K562 (cell line): Measurements from ENCODE around the gene MAST3. TPM values are rescaled to one million over a fixed set of nuclear protein-coding genes. Genes with fewer than 3 reads are reported as not detected.

Experiments
- ATAC-seq: fragments of 200-7000 bp; cut with Tn5 transposase; 3 replicates; pipeline ENCODE4 v1.9.1; 2020; ENCODE audit warnings: moderate library complexity
- BruUV-seq: library from RNA; stranded (reverse); fragments of 400-500 nt; replicated peaks from 2 replicates; lab custom pipeline; 2021; lab: Mats Ljungman, UMichigan
- CTCF ChIA-PET: fragments of 300-600 bp; formaldehyde crosslinking; extraction: SDS; loops from one replicate; lab custom pipeline; 2021; ENCODE audit warnings: low intra/inter-chr PET ratio; lab: Yijun Ruan, JAX
- POLR2A ChIA-PET: fragments of 300-600, 350-650 bp; sonication (Branson Sonifier 250); formaldehyde crosslinking; extraction: SDS; loops from one replicate; lab custom pipeline; 2021; ENCODE audit warnings: antibody characterized with exemption, inconsistent platforms; lab: Yijun Ruan, JAX
- DNase-seq, 4 experiments: peaks; one replicate each; pipeline versions ENCODE4 v3.0.0 to v3.0.0-alpha.2; 2011 to 2018; ENCODE audit warnings: low spot score in 3 of 4, mixed read lengths in 3 of 4; ENCODE audit errors: extremely low read depth in 1 of 4
- FAIRE-seq: peaks from 2 replicates; lab custom pipeline; 2011; peaks lifted over from hg19 to GRCh38; lab: Jason Lieb, UNC
- H2AFZ ChIP-seq: 2 replicates; pipeline ENCODE4 v1.6.0; 2011; ENCODE audit warnings: low read depth, low read length, control low read depth, inconsistent platforms
- H3K27ac ChIP-seq: fragments of 200-600 bp; 3 replicates; pipeline ENCODE4 v1.8.0; 2011; ENCODE audit warnings: low read depth, mild to moderate bottlenecking, control low read depth, inconsistent platforms, low read length, moderate library complexity, mixed read lengths; ENCODE audit errors: extremely low read depth
- H3K27me3 ChIP-seq, 2 experiments: fragments of 300-600 bp in 1 of 2; 2 replicates in 1 of 2; 3 replicates in 1 of 2; pipeline versions ENCODE4 v1.6.0 to v1.8.0; 2011; ENCODE audit warnings: inconsistent platforms in 2 of 2, low read length in 2 of 2, mild to moderate bottlenecking in 1 of 2, mixed read lengths in 1 of 2, moderate library complexity in 1 of 2; ENCODE audit not compliant: control insufficient read depth in 2 of 2, insufficient read depth in 2 of 2
- H3K36me3 ChIP-seq: fragments of 300-600 bp; 3 replicates; pipeline ENCODE4 v1.8.0; 2011; ENCODE audit warnings: mild to moderate bottlenecking, low read length, inconsistent platforms; ENCODE audit not compliant: control insufficient read depth, insufficient read depth
- H3K4me1 ChIP-seq, 2 experiments: fragments of 200-600 bp in 1 of 2; replicated peaks in 1 of 2; 2 replicates in 1 of 2; 3 replicates in 1 of 2; pipeline versions ENCODE4 v1.5.1 to v1.8.0; 2011; ENCODE audit warnings: inconsistent platforms in 2 of 2, low read length in 2 of 2, mild to moderate bottlenecking in 1 of 2, mixed read lengths in 1 of 2, moderate library complexity in 1 of 2; ENCODE audit not compliant: control insufficient read depth in 2 of 2, insufficient read depth in 2 of 2
- H3K4me2 ChIP-seq: 2 replicates; pipeline ENCODE4 v1.6.1; 2011; ENCODE audit warnings: low read length, control low read depth, inconsistent platforms, mixed read lengths; ENCODE audit not compliant: insufficient read depth
- H3K4me3 ChIP-seq: fragments of 200-600 bp; sonication (generic), shearing (Covaris generic); 2 replicates; pipeline ENCODE4 v1.5.1; 2016; ENCODE audit warnings: control low read depth, inconsistent platforms
- H3K79me2 ChIP-seq: fragments of 200-600 bp; 3 replicates; pipeline ENCODE4 v1.8.0; 2011; ENCODE audit warnings: low read length, inconsistent platforms; ENCODE audit not compliant: control insufficient read depth, insufficient read depth
- H3K9ac ChIP-seq, 2 experiments: 2 replicates each; pipeline versions ENCODE4 v1.6.0 to v1.6.1; 2011; ENCODE audit warnings: low read depth in 2 of 2, low read length in 2 of 2, control low read depth in 1 of 2, inconsistent platforms in 1 of 2, mild to moderate bottlenecking in 1 of 2, mixed read lengths in 1 of 2; ENCODE audit not compliant: insufficient read depth in 1 of 2
- H3K9me1 ChIP-seq: one replicate; pipeline ENCODE4 v1.6.0; 2011; ENCODE audit warnings: inconsistent platforms, mild to moderate bottlenecking, low read length, moderate library complexity; ENCODE audit not compliant: control insufficient read depth, insufficient read depth
- H3K9me3 ChIP-seq: replicated peaks from 2 replicates; pipeline ENCODE4 v1.5.1; 2011; ENCODE audit warnings: low read depth, low read length, inconsistent platforms; ENCODE audit not compliant: control insufficient read depth, insufficient read depth
- H4K20me1 ChIP-seq: replicated peaks from 2 replicates; pipeline ENCODE4 v1.6.1; 2011; ENCODE audit warnings: low read length, inconsistent platforms, mixed read lengths; ENCODE audit not compliant: control insufficient read depth, insufficient read depth
- BHLHE40 ChIP-seq: IDR thresholded peaks from 2 replicates; pipeline ENCODE4 v1.6.1; 2011; ENCODE audit warnings: low read length, improper control_type of control experiment
- CBFA2T2 ChIP-seq: fragments of 450-650 bp; conservative IDR thresholded peaks from 2 replicates; pipeline ENCODE4 v1.6.1; 2017; ENCODE audit warnings: mild to moderate bottlenecking
- E2F4 ChIP-seq: sonication (generic); formaldehyde crosslinking; IDR thresholded peaks from 2 replicates; pipeline ENCODE4 v1.8.0; 2022; ENCODE audit warnings: mild to moderate bottlenecking, low read depth, missing genetic modification reagents
- JUN ChIP-seq, 2 experiments: sonication (generic) in 1 of 2; formaldehyde crosslinking in 1 of 2; IDR thresholded peaks; 2 replicates each; pipeline versions ENCODE4 v1.6.1 to v1.8.0; 2012 to 2022; ENCODE audit warnings: borderline replicate concordance in 2 of 2, mild to moderate bottlenecking in 2 of 2, improper control_type of control experiment in 1 of 2, low read depth in 1 of 2, low read length in 1 of 2, missing genetic modification reagents in 1 of 2
- KAT2B ChIP-seq: IDR thresholded peaks from one replicate; pipeline ENCODE4 v1.6.1; 2012; ENCODE audit warnings: low read depth, mild to moderate bottlenecking, control low read depth, inconsistent platforms, low read length, moderate library complexity
- MTA2 ChIP-seq: fragments of 450-650 bp; IDR thresholded peaks from 2 replicates; pipeline ENCODE4 v1.6.1; 2016; ENCODE audit warnings: low read depth
- NFE2 ChIP-seq: IDR thresholded peaks from 2 replicates; pipeline ENCODE4 v1.6.1; 2014; ENCODE audit warnings: antibody characterized with exemption, low read depth
- TAF9B ChIP-seq: fragments of 450-650 bp; IDR thresholded peaks from 2 replicates; pipeline ENCODE4 v1.6.1; 2018; ENCODE audit warnings: mild to moderate bottlenecking; ENCODE audit not compliant: partially characterized antibody
- TARDBP ChIP-seq: fragments of 450-650 bp; IDR thresholded peaks from 2 replicates; pipeline ENCODE4 v1.6.1; 2016
- ZKSCAN1 ChIP-seq: fragments of 150-350 bp; IDR thresholded peaks from 2 replicates; pipeline ENCODE4 v1.6.1; 2016; ENCODE audit warnings: low read depth, low read length
- ZNF197 ChIP-seq: fragments of 200-800 bp; sonication (Bioruptor generic); IDR thresholded peaks from 2 replicates; pipeline ENCODE4 v1.6.1; 2016; ENCODE audit warnings: low read depth, missing genetic modification characterization, missing compliant biosample characterization
- ZNF217 ChIP-seq: sonication (generic); formaldehyde crosslinking; IDR thresholded peaks from 2 replicates; pipeline ENCODE4 v1.8.0; 2022; ENCODE audit warnings: mild to moderate bottlenecking, missing genetic modification reagents
- ZNF280A ChIP-seq: fragments of 450-650 bp; IDR thresholded peaks from 2 replicates; pipeline ENCODE4 v1.6.1; 2018; ENCODE audit warnings: mild to moderate bottlenecking, low read depth; ENCODE audit not compliant: partially characterized antibody
- ZNF507 ChIP-seq: conservative IDR thresholded peaks from 2 replicates; pipeline ENCODE4 v1.6.1; 2017; ENCODE audit warnings: missing genetic modification characterization, missing compliant biosample characterization
- WGBS: fragments of 100-300 bp; shearing (Covaris generic); methylation state at CpG from one replicate; pipeline ENCODE4 v1.1.6; 2016; ENCODE audit warnings: low coverage, mixed read lengths; ENCODE audit not compliant: insufficient coverage; ENCODE audit errors: missing lambda C conversion rate; 5-methylcytosine and 5-hydroxymethylcytosine counted together
- in situ Hi-C: fragments of 300-500 bp; cut with MboI; formaldehyde crosslinking; loops from 4 replicates; pipeline ENCODE4 v1.15.0; 2018; ENCODE audit warnings: inconsistent platforms, mixed read lengths
- intact Hi-C: fragments of 100-400 bp; cut with micrococcal nuclease; formaldehyde crosslinking; loops from 2 replicates; pipeline ENCODE4 v1.14.2; 2022
- polyA plus RNA-seq, 8 experiments: library from polyadenylated mRNA; depleted of rRNA in 4 of 8; stranded (reverse) in 5 of 8; unstranded in 3 of 8; fragments of >200 nt; fragmentation: Nextera tagmentation in 2 of 8; fragmentation: Illumina TruSeq in 1 of 8; extraction: Ambion mirVana in 2 of 8; extraction: Trizol in 1 of 8; gene quantifications; 2 replicates each; pipeline versions ENCODE4 v1.2.1 to v1.2.3, GENCODE V29; 2011 to 2014; ENCODE audit warnings: inconsistent platforms in 1 of 8, missing spikeins in 1 of 8
- total RNA-seq, 7 experiments: library from RNA; depleted of rRNA in 6 of 7; stranded (reverse); fragments of >200 nt in 6 of 7; fragmentation: Illumina TruSeq in 2 of 7; extraction: Trizol in 2 of 7; gene quantifications; 2 replicates each; pipeline versions ENCODE4 v1.2.1 to v1.2.3, GENCODE V29; 2011 to 2021; ENCODE audit warnings: low replicate concordance in 1 of 7
- TF ChIP-seq, protein P1 (sequence below), 2 experiments: IDR thresholded peaks; 2 replicates each; pipeline ENCODE4 v1.6.1; 2012; ENCODE audit warnings: improper control_type of control experiment in 2 of 2, low read depth in 2 of 2, low read length in 2 of 2, borderline replicate concordance in 1 of 2

The MAST3 gene
- total and polyA plus RNA-seq, 9 of the 15 experiments (the other 6 are each of a cell fraction or from before 2014, with no cell fraction given): 0.94 to 9.9 (median 2.4) TPM

GRCh38 chr19:18126097-18126496 lies 28.5 kb downstream of the MAST3 start:
- Histone ChIP-seq H2AFZ (no peak overlapping the region), H4K20me1 (0 out of 2 replicates have a peak, but pooled peaks cover 4% of the 10 kb centered on the region), H3K4me2 (no peak overlapping the region), H3K4me1 (peaks cover 0 to 13% of the 10 kb centered on the region in 2 experiments; a peak in 2 of 5 replicates), H3K9me1 (no peaks in the 10 kb centered on the region), H3K27me3 (no peaks in the 10 kb centered on the region), H3K9me3 (no peaks in the 10 kb centered on the region), H3K4me3 (no peak overlapping the region), H3K9ac (no peak overlapping the region; a peak in 1 of 4 replicates), H3K27ac (no peak overlapping the region), H3K36me3 (peaks cover 62% of the 10 kb centered on the region; the same call in 2 of the 3 replicates), H3K79me2 (no peaks in the 10 kb centered on the region)
- no TSS peak for BruUV-seq
- POLR2A ChIA-PET: interaction anchor here (0.6 to 1.5 kb wide), 3 partner anchors 15 to 26 kb away, joined by 3 to 6 read pairs (median 4); no protein-coding TSS in a partner anchor
- in situ Hi-C loops (no loop called here), intact Hi-C loops (no loop called here)
- CTCF ChIA-PET: no interaction called here
- ATAC-seq: no peak
- no peak for DNase-seq
- no peak for FAIRE-seq
- 100% methylated on average over 2 of the region's 2 CpGs for WGBS
- TF ChIP-seq TARDBP: no peak
- no peak for TF ChIP-seq ZNF507 (tag)
- TF ChIP-seq TAF9B: no peak
- TF ChIP-seq CBFA2T2: no peak
- TF ChIP-seq KAT2B: no peak
- TF ChIP-seq E2F4 (CRISPR knock-in tag): no peak
- TF ChIP-seq ZNF217 (CRISPR knock-in tag): no peak
- TF ChIP-seq, protein P1, sequence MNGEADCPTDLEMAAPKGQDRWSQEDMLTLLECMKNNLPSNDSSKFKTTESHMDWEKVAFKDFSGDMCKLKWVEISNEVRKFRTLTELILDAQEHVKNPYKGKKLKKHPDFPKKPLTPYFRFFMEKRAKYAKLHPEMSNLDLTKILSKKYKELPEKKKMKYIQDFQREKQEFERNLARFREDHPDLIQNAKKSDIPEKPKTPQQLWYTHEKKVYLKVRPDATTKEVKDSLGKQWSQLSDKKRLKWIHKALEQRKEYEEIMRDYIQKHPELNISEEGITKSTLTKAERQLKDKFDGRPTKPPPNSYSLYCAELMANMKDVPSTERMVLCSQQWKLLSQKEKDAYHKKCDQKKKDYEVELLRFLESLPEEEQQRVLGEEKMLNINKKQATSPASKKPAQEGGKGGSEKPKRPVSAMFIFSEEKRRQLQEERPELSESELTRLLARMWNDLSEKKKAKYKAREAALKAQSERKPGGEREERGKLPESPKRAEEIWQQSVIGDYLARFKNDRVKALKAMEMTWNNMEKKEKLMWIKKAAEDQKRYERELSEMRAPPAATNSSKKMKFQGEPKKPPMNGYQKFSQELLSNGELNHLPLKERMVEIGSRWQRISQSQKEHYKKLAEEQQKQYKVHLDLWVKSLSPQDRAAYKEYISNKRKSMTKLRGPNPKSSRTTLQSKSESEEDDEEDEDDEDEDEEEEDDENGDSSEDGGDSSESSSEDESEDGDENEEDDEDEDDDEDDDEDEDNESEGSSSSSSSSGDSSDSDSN (IDR thresholded peaks at IDR 0.05; ENCODE audit: borderline replicate concordance in 1 of 2, low read depth in 2 of 2, low read length in 2 of 2): no peak
- no peak for TF ChIP-seq MTA2
- no peak for TF ChIP-seq ZNF197 (CRISPR knock-in tag)
- no peak for TF ChIP-seq ZNF280A
- no peak for TF ChIP-seq BHLHE40
- no peak for TF ChIP-seq ZKSCAN1
- no peak for TF ChIP-seq NFE2
- no peak for TF ChIP-seq JUN (IDR thresholded peaks at IDR 0.05; ENCODE audit: borderline replicate concordance, low read depth, low read length)
- TF ChIP-seq JUN (CRISPR knock-in tag; IDR thresholded peaks at IDR 0.05; ENCODE audit: borderline replicate concordance): no peak
